Natural killer cell (primary cell): ENCODE results near the gene KRTAP2-2. TPM values are rescaled to one million over a fixed set of nuclear protein-coding genes. Genes with fewer than 3 reads are reported as not detected.

ENCODE experiments used
- ATAC-seq, 3 donors: fragments of 150-1000 bp in 2 of 3; fragments of 200-7000 bp in 1 of 3; cut with Tn5 transposase; 1 replicate in 1 of 3; 2 replicates in 2 of 3; pipeline ENCODE4 v1.10.0; 2021; ENCODE audit warnings: mild to moderate bottlenecking in 2 of 3, moderate library complexity in 2 of 3
- DNase-seq, 2 donors: peaks; one replicate each; pipeline versions ENCODE4 v3.0.0 to v3.0.0-alpha.2; 2013 to 2021; ENCODE audit warnings: mixed read lengths in 1 of 2
- H3K27ac ChIP-seq: one replicate; pipeline ENCODE4 v1.5.1; 2013; ENCODE audit warnings: mild to moderate bottlenecking, low read length
- H3K27me3 ChIP-seq: one replicate; pipeline ENCODE4 v1.6.1; 2013; ENCODE audit warnings: low read length; ENCODE audit not compliant: control insufficient read depth, insufficient read depth
- H3K36me3 ChIP-seq: one replicate; pipeline ENCODE4 v1.6.1; 2013; ENCODE audit warnings: low read length; ENCODE audit not compliant: control insufficient read depth, insufficient read depth
- H3K4me1 ChIP-seq: one replicate; pipeline ENCODE4 v1.6.1; 2013; ENCODE audit warnings: low read length; ENCODE audit not compliant: control insufficient read depth, insufficient read depth
- H3K4me3 ChIP-seq: one replicate; pipeline ENCODE4 v1.5.1; 2013; ENCODE audit warnings: low read length
- H3K9me3 ChIP-seq: one replicate; pipeline ENCODE4 v1.6.1; 2013; ENCODE audit warnings: low read length; ENCODE audit not compliant: control insufficient read depth, insufficient read depth
- H3K27ac Mint-ChIP-seq, 2 donors: one replicate each; pipeline ENCODE4 v1.8.0; 2022; ENCODE audit warnings: mild to moderate bottlenecking in 2 of 2, mixed read lengths in 2 of 2, moderate library complexity in 1 of 2
- H3K27me3 Mint-ChIP-seq, 2 donors: one replicate each; pipeline ENCODE4 v1.8.0; 2022; ENCODE audit warnings: low read depth in 2 of 2, mixed read lengths in 2 of 2
- H3K36me3 Mint-ChIP-seq: one replicate; pipeline ENCODE4 v1.8.0; 2022; ENCODE audit warnings: mixed read lengths
- H3K4me1 Mint-ChIP-seq, 2 donors: one replicate each; pipeline ENCODE4 v1.8.0; 2022; ENCODE audit warnings: mixed read lengths in 2 of 2
- H3K4me3 Mint-ChIP-seq: one replicate; pipeline ENCODE4 v1.8.0; 2022; ENCODE audit warnings: mild to moderate bottlenecking, moderate library complexity, mixed read lengths
- H3K9me3 Mint-ChIP-seq, 2 donors: one replicate each; pipeline ENCODE4 v1.8.0; 2022; ENCODE audit warnings: mixed read lengths in 2 of 2
- CTCF ChIP-seq: fragments of 200-600 bp; IDR thresholded peaks from one replicate; pipeline ENCODE4 v1.8.0; 2022; ENCODE audit warnings: antibody characterized with exemption
- WGBS: methylation state at CpG from one replicate; pipeline ENCODE4 v1.1.7; 2013; ENCODE audit warnings: missing lambda C conversion rate; ENCODE audit not compliant: insufficient coverage; 5-methylcytosine and 5-hydroxymethylcytosine counted together
- intact Hi-C: fragments of 100-400 bp; cut with micrococcal nuclease; formaldehyde crosslinking; loops from one replicate; pipeline ENCODE4 v1.14.2; 2022
- total RNA-seq, 4 donors: library from RNA; stranded (reverse); fragments of 120-200 nt in 1 of 4; gene quantifications; one replicate each; pipeline versions ENCODE4 v1.2.3 to v1.2.4, GENCODE V29; 2013 to 2022

Gene KRTAP2-2
- total RNA-seq, 3 donors from 2014 or later (not counting 1 experiment from before 2014, with no cell fraction given), result not detected

- TF ChIP-seq CTCF, result no peak
- no peak within 1 kb of the TSS for H3K27ac Mint-ChIP-seq
- ATAC-seq (no peak), DNase-seq (no peak)
- WGBS, result 93% methylated on average over 6 of the region's 8 CpGs
- H3K36me3 Mint-ChIP-seq, result no peaks in the 10 kb centered on the region
- H3K4me1 ChIP-seq, result no peaks in the 10 kb centered on the region
- intact Hi-C loops, result no loop called here
- no peaks in the 10 kb centered on the region for H3K9me3 Mint-ChIP-seq
- H3K27me3 ChIP-seq, result peaks cover 5% of the 10 kb centered on the region
- H3K27ac ChIP-seq, result no peak within 1 kb of the TSS
- H3K4me3 ChIP-seq, result no peak within 1 kb of the TSS
- H3K4me3 Mint-ChIP-seq, result no peak within 1 kb of the TSS
- H3K4me1 Mint-ChIP-seq, result no peaks in the 10 kb centered on the region
- no peaks in the 10 kb centered on the region for H3K36me3 ChIP-seq
- H3K27me3 Mint-ChIP-seq, result peaks cover 12 to 19% of the 10 kb centered on the region in 2 donors
- H3K9me3 ChIP-seq, result no peaks in the 10 kb centered on the region
These were observed 46.2 kb downstream of the KRTAP2-2 start, which contains the start of gene KRTAP3-1 for GRCh38 chr17:41008811-41009210. Gene KRTAP3-1 (minus strand): TSS chr17:41009128. CDS start chr17:41009074, 54 bp downstream.

Other genes starting within 250 kb of the KRTAP2-2 start
- 10 to 100 TPM; 23.6 to 35.9 (median 25.5) TPM for gene KRT10, start 232.6 kb downstream of the KRTAP2-2 start, total RNA-seq
- gene KRT12, start 188.0 kb downstream of the KRTAP2-2 start, total RNA-seq, result not detected
- gene KRT20, start 170.0 kb downstream of the KRTAP2-2 start, total RNA-seq, result not detected
- gene KRT23, start 117.6 kb downstream of the KRTAP2-2 start, total RNA-seq, result under 1 TPM in 1 of 3 donors, not detected in 2; 0.83 TPM
- gene KRT39, start 88.3 kb downstream of the KRTAP2-2 start, total RNA-seq, result not detected
- gene KRT40, start 70.9 kb downstream of the KRTAP2-2 start, total RNA-seq, result not detected
- gene KRTAP3-3, start 61.1 kb downstream of the KRTAP2-2 start, total RNA-seq, result not detected
- not detected for gene KRTAP3-2, start 55.3 kb downstream of the KRTAP2-2 start, total RNA-seq
- not detected for gene KRTAP3-1, start 46.1 kb downstream of the KRTAP2-2 start, total RNA-seq
- gene KRTAP1-5, start 28.0 kb downstream of the KRTAP2-2 start, total RNA-seq, result not detected
- not detected for gene KRTAP1-4, start 25.0 kb downstream of the KRTAP2-2 start, total RNA-seq
- not detected for gene KRTAP1-3, start 20.4 kb downstream of the KRTAP2-2 start, total RNA-seq
- gene KRTAP1-1, start 13.8 kb downstream of the KRTAP2-2 start, total RNA-seq, result not detected
- gene KRTAP2-1, start 7.9 kb downstream of the KRTAP2-2 start, total RNA-seq, result not detected
- not detected for gene KRTAP2-3, start 4.9 kb upstream of the KRTAP2-2 start, total RNA-seq
- not detected for gene KRTAP2-4, start 10.6 kb upstream of the KRTAP2-2 start, total RNA-seq
- gene KRTAP4-7, start 28.9 kb upstream of the KRTAP2-2 start, total RNA-seq, result not detected
- gene KRTAP4-8, start 42.9 kb upstream of the KRTAP2-2 start, total RNA-seq, result not detected
- not detected for gene KRTAP4-16, start 47.0 kb upstream of the KRTAP2-2 start, total RNA-seq
- not detected for gene KRTAP4-9, start 50.2 kb upstream of the KRTAP2-2 start, total RNA-seq
- not detected for gene KRTAP4-11, start 63.1 kb upstream of the KRTAP2-2 start, total RNA-seq
- not detected for gene KRTAP4-12, start 69.0 kb upstream of the KRTAP2-2 start, total RNA-seq
- gene KRTAP4-6, start 85.3 kb upstream of the KRTAP2-2 start, total RNA-seq, result not detected
- gene KRTAP4-5, start 94.6 kb upstream of the KRTAP2-2 start, total RNA-seq, result not detected
- gene KRTAP4-4, start 105.5 kb upstream of the KRTAP2-2 start, total RNA-seq, result not detected
- gene KRTAP4-3, start 113.0 kb upstream of the KRTAP2-2 start, total RNA-seq, result not detected
- not detected for gene KRTAP4-2, start 123.0 kb upstream of the KRTAP2-2 start, total RNA-seq
- not detected for gene KRTAP4-1, start 129.7 kb upstream of the KRTAP2-2 start, total RNA-seq
- gene KRTAP9-1, start 134.7 kb upstream of the KRTAP2-2 start, total RNA-seq, result not detected
- not detected for gene KRTAP9-2, start 171.4 kb upstream of the KRTAP2-2 start, total RNA-seq
- gene KRTAP9-3, start 177.2 kb upstream of the KRTAP2-2 start, total RNA-seq, result not detected
- not detected for gene KRTAP9-8, start 182.8 kb upstream of the KRTAP2-2 start, total RNA-seq
- not detected for gene KRTAP9-4, start 194.5 kb upstream of the KRTAP2-2 start, total RNA-seq
- gene KRTAP9-9, start 200.2 kb upstream of the KRTAP2-2 start, total RNA-seq, result not detected
- gene KRTAP9-6, start 210.1 kb upstream of the KRTAP2-2 start, total RNA-seq, result not detected
- gene KRTAP9-7, start 220.5 kb upstream of the KRTAP2-2 start, total RNA-seq, result not detected
- not detected for gene KRTAP29-1, start 247.6 kb upstream of the KRTAP2-2 start, total RNA-seq